Activated CD4-positive, alpha-beta memory T cell treated with anti-CD3 and anti-CD28 coated beads, Interleukin-2, amount 10 ng/mL, durations not matched to agents 7 days and 5 days (primary cell): ENCODE measurements around the gene PLIN1. TPM values are rescaled to one million over a fixed set of nuclear protein-coding genes. Genes with fewer than 3 reads are reported as not detected.

Source experiments
- CTCF ChIA-PET: fragments of 350-600 bp; sonication (Branson Sonifier 250); formaldehyde crosslinking; loops from one replicate; lab custom pipeline; 2021; ENCODE audit warnings: antibody characterized with exemption, inconsistent platforms; lab: Charles Lee
- POLR2A ChIA-PET: fragments of 350-600 bp; sonication (Branson Sonifier 250); formaldehyde crosslinking; loops from one replicate; lab custom pipeline; 2021; ENCODE audit warnings: antibody characterized with exemption; lab: Charles Lee
- DNase-seq: peaks from one replicate; pipeline ENCODE4 v3.0.0-alpha.2; 2020
- H3K27ac Mint-ChIP-seq: one replicate; pipeline ENCODE4 v1.8.0; 2021; ENCODE audit warnings: mild to moderate bottlenecking, mixed read lengths
- H3K27me3 Mint-ChIP-seq: one replicate; pipeline ENCODE4 v1.8.0; 2021; ENCODE audit warnings: mixed read lengths
- H3K36me3 Mint-ChIP-seq: one replicate; pipeline ENCODE4 v1.8.0; 2021; ENCODE audit warnings: low read depth, mixed read lengths
- H3K4me1 Mint-ChIP-seq: one replicate; pipeline ENCODE4 v1.8.0; 2021; ENCODE audit warnings: mixed read lengths
- H3K4me3 Mint-ChIP-seq: one replicate; pipeline ENCODE4 v1.8.0; 2021; ENCODE audit warnings: mild to moderate bottlenecking, mixed read lengths
- H3K9me3 Mint-ChIP-seq: one replicate; pipeline ENCODE4 v1.8.0; 2021; ENCODE audit warnings: mixed read lengths
- total RNA-seq, 2 experiments: library from RNA; stranded (reverse); gene quantifications; one replicate each; pipeline ENCODE4 v1.2.3, GENCODE V29; 2021

PLIN1 gene
- total RNA-seq, 2 experiments from 2014 or later = 0.08 to 0.15 TPM

DNA sequence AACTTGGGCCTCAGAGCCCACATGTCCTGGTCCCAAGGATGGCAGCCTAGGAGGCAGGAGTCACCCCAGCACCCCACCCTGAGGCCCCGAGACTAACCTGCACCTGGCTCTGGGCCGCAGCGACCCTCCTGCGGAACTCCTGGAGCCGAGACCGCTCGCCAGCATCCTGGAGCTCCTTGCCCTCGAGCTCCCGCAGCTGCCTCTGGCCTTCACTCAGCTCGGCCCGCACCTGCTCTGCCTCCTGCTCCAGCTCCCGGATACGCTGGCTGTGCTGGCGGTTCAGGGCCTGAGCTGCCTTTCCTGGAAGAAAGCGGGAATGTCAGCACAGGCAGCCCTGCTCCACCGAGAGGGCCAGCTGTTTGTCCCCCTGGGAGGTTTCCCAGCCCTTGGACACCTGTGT, 37.1 kb downstream of the PLIN1 start:
- H3K9me3 Mint-ChIP-seq = peaks cover 2% of the 10 kb centered on the region
- ChIA-PET CTCF (no interaction called here), POLR2A (no interaction called here)
- no peak overlapping the region for H3K4me3 Mint-ChIP-seq
- H3K27ac Mint-ChIP-seq = no peak overlapping the region
- no peaks in the 10 kb centered on the region for H3K36me3 Mint-ChIP-seq
- H3K27me3 Mint-ChIP-seq = no peaks in the 10 kb centered on the region
- no peak for DNase-seq
- no peaks in the 10 kb centered on the region for H3K4me1 Mint-ChIP-seq

DNA sequence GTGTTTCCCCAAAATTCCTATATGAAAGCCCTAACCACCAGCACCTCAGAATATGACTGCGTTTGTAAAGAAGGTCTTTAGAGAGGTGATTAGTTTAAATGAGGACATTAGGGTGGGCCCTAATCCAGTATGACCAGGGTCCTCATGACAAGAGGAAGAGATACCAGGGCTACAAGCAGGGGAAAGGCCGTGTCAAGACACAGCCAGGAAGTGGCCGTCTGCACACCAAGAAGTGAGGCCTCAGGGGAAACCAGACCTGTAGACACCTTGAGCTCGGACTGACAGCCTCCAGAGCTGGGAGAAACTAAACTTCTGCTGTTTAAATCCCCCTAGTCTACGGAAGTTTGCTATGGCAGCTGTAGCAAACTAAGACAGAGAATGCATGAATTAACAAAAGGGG, 38.1 kb downstream of the PLIN1 start:
- H3K9me3 Mint-ChIP-seq = peaks cover 2% of the 10 kb centered on the region
- no peaks in the 10 kb centered on the region for H3K4me1 Mint-ChIP-seq
- H3K27ac Mint-ChIP-seq = no peak overlapping the region
- ChIA-PET CTCF (no interaction called here), POLR2A (no interaction called here)
- no peak for DNase-seq
- no peaks in the 10 kb centered on the region for H3K36me3 Mint-ChIP-seq
- no peak overlapping the region for H3K4me3 Mint-ChIP-seq
- no peaks in the 10 kb centered on the region for H3K27me3 Mint-ChIP-seq

DNA sequence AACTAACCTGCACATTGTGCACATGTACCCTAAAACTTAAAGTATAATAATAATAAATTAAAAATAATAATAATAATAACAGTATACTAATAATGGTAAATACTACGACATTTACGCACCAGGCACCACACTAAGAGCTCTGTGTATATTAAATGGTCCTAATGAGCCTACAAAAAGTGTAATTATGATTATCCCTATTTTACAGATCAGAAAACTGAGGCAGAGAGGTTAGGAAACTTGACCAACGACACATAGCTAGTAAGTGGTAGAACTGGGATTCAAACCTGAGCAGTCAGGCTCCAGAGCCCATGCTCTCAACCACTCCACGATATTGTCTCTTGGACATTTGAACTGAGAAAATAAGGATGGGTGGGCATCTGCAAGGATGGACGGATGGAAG, 38.9 kb downstream of the PLIN1 start:
- Mint-ChIP-seq H3K4me1 (no peaks in the 10 kb centered on the region), H3K27ac (no peak overlapping the region), H3K27me3 (no peaks in the 10 kb centered on the region), H3K4me3 (no peak overlapping the region), H3K9me3 (peaks cover 2% of the 10 kb centered on the region), H3K36me3 (no peaks in the 10 kb centered on the region)
- CTCF ChIA-PET = no interaction called here
- no peak for DNase-seq
- POLR2A ChIA-PET = no interaction called here

DNA sequence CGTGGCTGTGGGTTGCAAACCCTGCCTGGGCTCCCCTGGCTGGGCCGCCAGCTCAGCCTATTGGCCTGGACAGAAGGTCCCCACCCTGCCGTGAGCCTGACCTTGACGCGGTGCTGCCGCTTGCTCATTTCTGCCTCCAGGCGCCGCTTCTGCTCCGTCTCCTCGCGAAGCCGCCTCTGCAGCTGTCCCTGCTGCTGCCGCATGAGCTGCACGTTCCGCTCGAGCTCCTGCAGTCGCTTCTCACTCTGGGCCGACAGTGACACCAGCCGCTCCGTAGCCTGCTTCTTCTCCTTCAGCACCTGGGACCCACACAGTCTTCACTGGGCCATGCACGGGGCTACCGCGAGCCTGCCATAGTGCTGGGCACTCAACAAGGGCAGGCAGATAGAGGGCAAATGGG, 45.6 kb downstream of the PLIN1 start:
- H3K4me3 Mint-ChIP-seq = no peak overlapping the region
- DNase-seq = no peak
- H3K4me1 Mint-ChIP-seq = no peaks in the 10 kb centered on the region
- peaks cover 19% of the 10 kb centered on the region for H3K36me3 Mint-ChIP-seq
- H3K27ac Mint-ChIP-seq = no peak overlapping the region
- H3K9me3 Mint-ChIP-seq = peaks cover 3% of the 10 kb centered on the region
- no peaks in the 10 kb centered on the region for H3K27me3 Mint-ChIP-seq
- ChIA-PET POLR2A (no interaction called here), CTCF (no interaction called here)

DNA sequence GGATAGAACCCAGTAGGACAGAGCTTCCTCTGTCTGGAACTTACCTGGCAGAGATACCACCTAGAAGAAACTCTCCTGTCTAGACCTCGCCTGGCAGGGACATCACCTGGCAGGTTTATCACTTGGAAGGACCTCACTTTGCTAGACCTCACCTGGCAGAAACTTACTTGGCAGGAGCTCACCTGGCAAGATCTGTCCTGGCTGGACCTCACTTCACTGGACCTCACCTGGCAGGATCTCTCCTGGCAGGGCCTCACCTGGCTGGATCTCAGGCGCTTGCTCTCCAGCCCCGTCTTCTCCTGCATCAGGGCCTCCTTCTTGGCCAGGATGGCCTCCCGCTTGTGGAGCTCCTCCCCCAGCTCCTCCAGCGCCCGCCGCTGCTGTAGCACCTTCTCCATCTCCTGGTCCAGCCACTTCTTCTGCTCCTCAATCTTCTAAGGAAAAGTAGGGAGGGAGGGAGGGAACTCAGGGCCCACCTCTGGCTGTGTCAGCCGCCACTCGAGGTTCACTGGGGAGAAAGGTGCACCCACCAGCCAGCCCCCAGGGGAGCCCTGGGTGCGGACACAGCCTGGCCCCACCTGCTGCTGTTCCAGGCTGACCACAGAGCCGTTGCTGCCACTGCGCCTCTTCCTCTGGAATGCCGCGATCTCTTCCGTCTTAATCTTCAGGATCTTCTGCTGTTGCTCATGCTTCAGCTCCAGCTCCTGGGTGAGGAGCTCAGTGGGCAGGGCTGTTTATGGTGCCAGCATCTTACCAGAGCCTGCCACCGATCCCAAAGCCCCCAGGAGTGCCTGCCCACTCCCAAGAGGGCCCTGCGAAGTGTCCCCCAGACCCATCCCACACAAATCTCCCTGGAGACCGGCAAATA, 46.4 kb downstream of the PLIN1 start:
- H3K9me3 Mint-ChIP-seq = peaks cover 3% of the 10 kb centered on the region
- H3K36me3 Mint-ChIP-seq = peaks cover 22% of the 10 kb centered on the region
- no peaks in the 10 kb centered on the region for H3K4me1 Mint-ChIP-seq
- no peak overlapping the region for H3K27ac Mint-ChIP-seq
- H3K4me3 Mint-ChIP-seq = no peak overlapping the region
- ChIA-PET CTCF (no interaction called here), POLR2A (no interaction called here)
- no peak for DNase-seq
- H3K27me3 Mint-ChIP-seq = no peaks in the 10 kb centered on the region

DNA sequence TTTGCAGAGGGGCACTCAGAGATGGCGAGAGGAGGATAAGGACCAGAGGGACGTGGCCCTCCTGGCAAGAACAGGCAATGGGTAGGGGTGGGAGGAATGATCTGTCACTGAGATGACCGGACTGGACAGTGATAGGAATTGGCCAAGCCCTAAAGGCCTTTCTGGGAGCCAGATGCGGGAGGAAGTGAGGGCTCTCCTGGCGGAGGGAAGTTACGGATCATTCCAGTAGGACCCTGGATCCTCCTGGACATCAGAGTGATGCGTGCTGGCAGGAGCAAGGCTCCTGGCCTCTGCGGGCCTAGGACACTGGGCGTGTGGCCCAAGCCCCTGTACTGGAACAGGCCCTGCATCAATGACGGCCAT, 47.3 kb downstream of the PLIN1 start:
- Mint-ChIP-seq H3K27me3 (no peaks in the 10 kb centered on the region), H3K4me1 (no peaks in the 10 kb centered on the region), H3K4me3 (no peak overlapping the region), H3K27ac (no peak overlapping the region), H3K36me3 (peaks cover 31% of the 10 kb centered on the region), H3K9me3 (peaks cover 3% of the 10 kb centered on the region)
- no peak for DNase-seq
- POLR2A ChIA-PET = no interaction called here
- CTCF ChIA-PET = no interaction called here

DNA sequence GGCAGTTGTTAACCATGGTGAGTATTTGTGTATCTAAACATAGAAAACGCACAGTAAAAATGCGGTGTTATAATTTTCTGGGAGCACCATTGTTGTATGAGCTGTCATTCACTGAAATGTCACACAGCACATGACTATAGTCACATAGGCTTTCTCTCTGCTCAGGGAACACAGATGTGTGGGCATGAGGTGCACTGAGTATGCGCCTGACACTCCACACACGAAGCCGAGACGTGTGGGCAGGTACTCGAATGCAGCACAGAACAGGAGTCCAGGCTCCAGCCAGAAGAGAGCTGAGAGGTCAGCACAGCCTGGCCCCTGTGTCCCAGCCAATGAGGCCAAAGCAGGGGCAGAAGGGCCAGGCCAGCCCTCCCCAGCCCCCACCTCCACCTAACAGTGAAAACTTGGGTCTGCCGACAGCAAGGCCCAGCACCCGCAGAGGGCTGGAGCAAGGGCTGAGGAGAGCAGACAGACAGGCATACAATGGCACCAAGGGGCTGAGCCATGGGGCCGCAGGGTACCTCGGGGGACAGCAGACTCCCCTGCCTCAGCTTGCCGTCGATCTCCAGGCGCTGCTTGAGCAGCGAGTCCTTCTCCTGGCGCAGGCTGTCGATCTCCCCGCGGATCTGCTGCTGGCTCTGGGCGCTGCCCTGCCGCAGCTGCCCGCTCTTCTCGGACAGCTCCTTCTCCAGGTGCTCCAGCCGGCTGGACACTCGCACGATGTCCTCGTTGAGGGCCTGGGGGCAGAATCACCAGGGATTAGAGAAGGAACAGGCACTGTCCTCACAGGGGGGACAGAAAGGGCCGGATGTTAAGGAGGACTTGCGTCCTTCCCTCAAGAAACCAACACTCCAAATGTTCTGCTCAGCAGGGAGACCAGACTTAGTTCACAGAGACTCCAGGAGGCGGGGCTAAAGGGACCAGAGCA, 47.9 kb downstream of the PLIN1 start:
- CTCF ChIA-PET = no interaction called here

DNA sequence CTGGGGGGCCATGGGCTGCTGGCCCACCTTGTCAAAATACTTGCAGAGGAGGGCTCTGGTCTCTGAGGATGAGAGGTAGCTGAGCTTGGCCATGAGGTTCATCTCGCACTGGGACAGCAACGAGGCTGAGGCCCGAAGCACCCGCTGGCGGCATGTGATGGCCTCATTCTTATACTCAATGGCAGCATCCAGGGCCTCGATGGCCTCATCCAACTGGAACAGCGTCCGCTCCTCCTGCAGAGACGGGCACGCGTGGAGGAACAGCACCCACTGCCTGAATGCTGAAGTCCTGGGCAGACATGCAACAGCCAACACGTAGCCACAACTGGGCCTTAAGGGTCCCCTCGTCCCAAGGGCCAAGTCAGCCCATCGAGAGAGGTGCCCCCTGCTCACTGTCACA, 48.9 kb downstream of the PLIN1 start:
- CTCF ChIA-PET = no interaction called here
- Mint-ChIP-seq H3K9me3 (peaks cover 3% of the 10 kb centered on the region), H3K36me3 (peaks cover 44% of the 10 kb centered on the region)

More for the DNA sequence above, 47.9 kb downstream of the PLIN1 start:
- Mint-ChIP-seq H3K9me3 (peaks cover 3% of the 10 kb centered on the region), H3K36me3 (peaks cover 36% of the 10 kb centered on the region), H3K27ac (no peak overlapping the region), H3K27me3 (no peaks in the 10 kb centered on the region), H3K4me1 (no peaks in the 10 kb centered on the region), H3K4me3 (no peak overlapping the region)
- POLR2A ChIA-PET = no interaction called here
- DNase-seq = no peak

DNA sequence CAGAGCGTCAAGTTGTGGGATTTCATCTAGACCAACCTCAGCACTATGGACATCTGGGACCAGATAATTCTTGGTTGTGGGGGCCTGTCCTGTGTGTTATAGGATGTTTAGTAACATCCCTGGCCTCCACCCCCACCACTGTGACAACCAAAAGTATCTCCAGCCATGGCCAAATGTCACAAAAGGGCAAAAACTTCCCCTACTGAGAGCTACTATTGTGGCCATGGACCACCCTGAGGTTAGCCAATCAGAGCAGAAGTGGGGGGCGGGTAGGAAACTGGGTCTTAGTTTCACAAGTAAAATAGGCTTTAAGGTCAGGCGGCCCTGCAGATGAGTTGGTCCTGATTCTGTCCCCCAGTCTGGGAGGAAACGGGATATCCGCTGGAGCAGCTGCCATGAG, 49.3 kb downstream of the PLIN1 start:
- Mint-ChIP-seq H3K4me3 (no peak overlapping the region), H3K9me3 (peaks cover 3% of the 10 kb centered on the region), H3K27ac (no peak overlapping the region), H3K4me1 (no peaks in the 10 kb centered on the region), H3K36me3 (peaks cover 49% of the 10 kb centered on the region), H3K27me3 (no peaks in the 10 kb centered on the region)
- CTCF ChIA-PET = no interaction called here
- no peak for DNase-seq
- POLR2A ChIA-PET = no interaction called here

More for the DNA sequence above, 48.9 kb downstream of the PLIN1 start:
- Mint-ChIP-seq H3K27me3 (no peaks in the 10 kb centered on the region), H3K4me1 (no peaks in the 10 kb centered on the region), H3K4me3 (no peak overlapping the region), H3K27ac (no peak overlapping the region)
- POLR2A ChIA-PET = no interaction called here
- DNase-seq = no peak

DNA sequence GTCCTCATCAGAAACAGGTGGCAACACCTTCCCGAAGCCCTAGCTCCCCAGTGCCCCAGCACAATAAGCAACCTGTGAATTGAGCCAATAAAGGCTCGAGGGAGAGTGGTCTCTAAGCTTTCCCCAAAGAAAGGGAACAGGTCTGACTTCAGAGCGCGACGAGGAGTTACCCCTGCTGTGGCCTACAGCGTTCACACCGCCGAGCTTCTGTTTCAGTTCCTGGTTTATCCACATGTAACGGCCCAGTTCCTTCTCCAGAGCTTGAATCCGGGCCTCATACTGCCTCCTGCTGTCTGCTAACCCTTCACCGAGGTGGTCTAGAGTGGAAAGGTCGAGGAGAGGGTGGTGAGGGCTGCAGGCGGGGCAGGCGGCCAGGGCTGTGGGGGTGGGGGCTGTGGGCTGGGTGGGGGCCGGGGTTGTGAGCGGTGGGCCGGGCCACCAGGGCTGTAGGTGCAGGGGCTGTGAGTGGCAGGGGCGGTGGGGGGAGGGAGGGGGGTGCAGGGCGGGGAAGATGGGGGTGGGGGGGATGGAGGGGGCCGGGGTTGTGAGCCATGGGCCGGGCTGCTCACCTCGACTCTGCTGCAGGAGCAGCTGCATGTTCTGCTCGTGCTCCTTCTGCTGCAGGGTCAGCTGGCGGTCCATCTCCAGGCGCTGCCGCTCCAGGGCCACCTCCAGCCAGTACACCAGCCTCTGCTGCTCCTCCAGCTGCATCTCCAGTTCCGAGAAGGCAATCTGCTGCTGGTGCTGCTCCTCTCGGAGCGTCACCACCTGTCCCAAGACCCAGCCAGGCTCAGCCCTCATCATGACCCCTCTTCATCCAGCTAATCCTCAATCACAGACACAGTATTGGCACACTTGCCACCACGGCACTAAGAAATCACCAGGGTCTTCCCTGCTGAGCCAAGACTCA, 50.1 kb downstream of the PLIN1 start:
- CTCF ChIA-PET = no interaction called here
- no peak for DNase-seq

DNA sequence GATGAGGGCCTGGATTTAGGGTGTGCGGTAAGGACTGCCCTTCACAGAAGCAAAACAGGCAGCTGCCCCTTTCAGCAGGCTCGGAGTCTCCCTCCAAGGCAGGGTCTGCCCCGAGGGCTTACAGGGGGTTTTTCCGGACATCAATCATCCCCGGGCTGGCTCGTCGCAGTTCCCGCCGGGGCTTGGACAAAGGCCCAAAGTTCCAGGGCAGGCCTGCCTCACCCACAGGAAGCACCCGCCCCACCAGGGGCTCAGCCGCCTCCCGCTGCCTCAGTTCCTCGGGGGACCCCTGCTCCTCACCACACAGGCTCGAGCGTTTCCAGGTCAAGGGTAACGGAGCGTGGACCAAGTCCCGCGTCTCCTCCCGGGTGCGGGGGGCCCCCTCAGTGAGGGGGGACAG, 50.9 kb downstream of the PLIN1 start:
- no peak overlapping the region for H3K27ac Mint-ChIP-seq
- H3K36me3 Mint-ChIP-seq = peaks cover 62% of the 10 kb centered on the region
- no peaks in the 10 kb centered on the region for H3K4me1 Mint-ChIP-seq
- DNase-seq = no peak
- H3K9me3 Mint-ChIP-seq = no peaks in the 10 kb centered on the region
- ChIA-PET POLR2A (no interaction called here), CTCF (interaction anchor here (0.6 kb wide), 1 partner anchor 269 kb away, joined by 3 read pairs; no protein-coding TSS in a partner anchor)
- H3K4me3 Mint-ChIP-seq = no peak overlapping the region
- H3K27me3 Mint-ChIP-seq = no peaks in the 10 kb centered on the region

More for the DNA sequence above, 50.1 kb downstream of the PLIN1 start:
- peaks cover 54% of the 10 kb centered on the region for H3K36me3 Mint-ChIP-seq
- H3K27ac Mint-ChIP-seq = no peak overlapping the region
- POLR2A ChIA-PET = no interaction called here
- H3K4me3 Mint-ChIP-seq = no peak overlapping the region
- peaks cover 3% of the 10 kb centered on the region for H3K9me3 Mint-ChIP-seq
- no peaks in the 10 kb centered on the region for H3K27me3 Mint-ChIP-seq
- H3K4me1 Mint-ChIP-seq = no peaks in the 10 kb centered on the region

DNA sequence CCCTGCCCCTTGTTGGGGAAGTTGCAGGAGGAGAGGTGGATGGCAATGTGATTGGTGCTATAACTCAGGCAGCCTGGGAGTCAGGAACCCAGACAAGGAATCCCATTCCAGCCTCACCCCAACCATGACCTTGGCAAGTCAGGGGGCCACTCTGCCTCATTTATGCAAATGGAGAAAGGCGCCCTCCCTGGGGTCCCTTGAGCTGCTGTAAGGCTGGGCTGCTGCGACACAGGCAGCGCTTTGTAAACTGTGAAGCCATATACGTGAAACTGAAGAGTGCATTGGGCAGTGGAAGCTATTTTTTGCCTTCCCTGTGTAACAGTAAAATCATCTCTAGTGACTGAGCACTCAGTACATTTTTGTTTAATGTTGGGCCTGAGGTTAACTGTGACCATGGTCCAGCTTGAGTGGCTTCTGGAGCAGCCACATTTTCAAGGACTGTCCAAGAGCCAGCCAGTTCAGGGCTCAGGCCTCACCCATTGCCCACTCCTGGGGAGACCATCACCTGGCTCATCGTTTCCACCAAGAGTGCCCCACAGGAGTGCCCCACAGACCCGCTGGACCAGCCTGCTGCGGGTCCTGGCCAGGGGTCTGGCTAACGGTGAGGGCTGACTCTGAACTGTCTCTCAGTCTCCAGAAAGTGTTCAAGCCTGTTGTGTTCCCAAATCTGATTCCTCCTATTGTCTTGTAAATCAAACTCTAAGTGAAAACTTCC, 51.8 kb downstream of the PLIN1 start:
- Mint-ChIP-seq H3K9me3 (no peaks in the 10 kb centered on the region), H3K27ac (no peak overlapping the region), H3K27me3 (no peaks in the 10 kb centered on the region), H3K36me3 (peaks cover 68% of the 10 kb centered on the region), H3K4me1 (no peaks in the 10 kb centered on the region), H3K4me3 (no peak overlapping the region)
- CTCF ChIA-PET = interaction anchor here (0.6 kb wide), 1 partner anchor 268 kb away, joined by 3 read pairs; no protein-coding TSS in a partner anchor
- DNase-seq = no peak
- POLR2A ChIA-PET = no interaction called here
